ENCODE data around the gene GSN. TPM values are rescaled to one million over a fixed set of nuclear protein-coding genes. Genes with fewer than 3 reads are reported as not detected.

The GSN gene
- total RNA-seq, 2 donors from 2014 or later, result 57.0 to 77.2 TPM

- WGBS, 2 experiments (ENCODE audit: insufficient coverage in 1 of 2, insufficient read length in 1 of 2), result 49 to 57% methylated on average over 4 to 6 of the region's 6 CpGs
- no peak overlapping the region for H3K4me3 ChIP-seq (ENCODE audit: low read length)
- no peaks in the 10 kb centered on the region for H3K4me1 ChIP-seq (ENCODE audit: control insufficient read depth, insufficient read depth, low read length)
- no peak overlapping the region for H3K27ac ChIP-seq (ENCODE audit: low read depth, low read length)
- DNase-seq, result peak; percentile 37
- Mint-ChIP-seq H3K36me3 (ENCODE audit: low read depth) (no peaks in the 10 kb centered on the region), H3K4me1 (peaks cover 1% of the 10 kb centered on the region), H3K27ac (no peak overlapping the region), H3K27me3 (ENCODE audit: insufficient read depth) (peaks cover 49% of the 10 kb centered on the region), H3K9me3 (no peaks in the 10 kb centered on the region), H3K4me3 (no peak overlapping the region)
- TF ChIP-seq, protein P1, sequence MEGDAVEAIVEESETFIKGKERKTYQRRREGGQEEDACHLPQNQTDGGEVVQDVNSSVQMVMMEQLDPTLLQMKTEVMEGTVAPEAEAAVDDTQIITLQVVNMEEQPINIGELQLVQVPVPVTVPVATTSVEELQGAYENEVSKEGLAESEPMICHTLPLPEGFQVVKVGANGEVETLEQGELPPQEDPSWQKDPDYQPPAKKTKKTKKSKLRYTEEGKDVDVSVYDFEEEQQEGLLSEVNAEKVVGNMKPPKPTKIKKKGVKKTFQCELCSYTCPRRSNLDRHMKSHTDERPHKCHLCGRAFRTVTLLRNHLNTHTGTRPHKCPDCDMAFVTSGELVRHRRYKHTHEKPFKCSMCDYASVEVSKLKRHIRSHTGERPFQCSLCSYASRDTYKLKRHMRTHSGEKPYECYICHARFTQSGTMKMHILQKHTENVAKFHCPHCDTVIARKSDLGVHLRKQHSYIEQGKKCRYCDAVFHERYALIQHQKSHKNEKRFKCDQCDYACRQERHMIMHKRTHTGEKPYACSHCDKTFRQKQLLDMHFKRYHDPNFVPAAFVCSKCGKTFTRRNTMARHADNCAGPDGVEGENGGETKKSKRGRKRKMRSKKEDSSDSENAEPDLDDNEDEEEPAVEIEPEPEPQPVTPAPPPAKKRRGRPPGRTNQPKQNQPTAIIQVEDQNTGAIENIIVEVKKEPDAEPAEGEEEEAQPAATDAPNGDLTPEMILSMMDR (conservative IDR thresholded peaks at IDR 0.05), result no peak
- H3K9me3 ChIP-seq (ENCODE audit: control insufficient read depth, low read length), result no peaks in the 10 kb centered on the region
- no peaks in the 10 kb centered on the region for H3K36me3 ChIP-seq (ENCODE audit: control insufficient read depth, insufficient read depth, low read length)
- H3K9ac ChIP-seq (ENCODE audit: extremely low read depth, low read length, poor library complexity, severe bottlenecking), result no peak overlapping the region
- peaks cover 5% of the 10 kb centered on the region for H3K27me3 ChIP-seq (ENCODE audit: control insufficient read depth, insufficient read depth, low read length, poor library complexity, severe bottlenecking)
Observed at GRCh38 chr9:121253821-121254501, 14.0 kb upstream of the GSN start.

DNA sequence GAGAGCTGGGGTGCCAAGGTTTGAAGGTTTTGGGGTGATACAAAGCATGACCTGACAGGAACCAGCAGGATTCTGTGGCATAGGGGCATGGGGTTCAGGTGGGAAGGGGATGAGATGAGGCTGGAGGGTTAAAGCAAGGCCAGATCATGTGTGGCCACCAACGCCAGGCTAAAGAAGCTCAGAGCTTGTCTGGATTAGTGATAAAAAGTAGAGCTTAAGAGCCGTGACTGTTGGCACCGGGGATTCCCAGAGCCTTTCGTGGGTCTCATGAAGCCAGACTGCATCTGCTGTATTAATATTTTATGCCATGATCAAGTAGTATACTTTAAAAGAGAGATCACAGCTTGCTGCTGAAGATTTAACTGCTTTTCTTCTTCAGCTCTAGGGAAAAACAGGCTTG, 8.5 kb upstream of the GSN start:
- H3K9me3 ChIP-seq (ENCODE audit: control insufficient read depth, low read length), result no peaks in the 10 kb centered on the region
- H3K27me3 ChIP-seq (ENCODE audit: control insufficient read depth, insufficient read depth, low read length, poor library complexity, severe bottlenecking), result no peaks in the 10 kb centered on the region
- H3K27ac ChIP-seq (ENCODE audit: low read depth, low read length), result no peak overlapping the region
- peaks cover 33% of the 10 kb centered on the region for H3K27me3 Mint-ChIP-seq (ENCODE audit: insufficient read depth)
- DNase-seq, result no peak
- no peak overlapping the region for H3K4me3 Mint-ChIP-seq
- H3K4me1 Mint-ChIP-seq, result peaks cover 11% of the 10 kb centered on the region
- TF ChIP-seq, protein P1 (conservative IDR thresholded peaks at IDR 0.05), result no peak
- H3K9me3 Mint-ChIP-seq, result no peaks in the 10 kb centered on the region
- H3K4me3 ChIP-seq (ENCODE audit: low read length), result no peak overlapping the region
- H3K36me3 ChIP-seq (ENCODE audit: control insufficient read depth, insufficient read depth, low read length), result no peaks in the 10 kb centered on the region
- no peaks in the 10 kb centered on the region for H3K4me1 ChIP-seq (ENCODE audit: control insufficient read depth, insufficient read depth, low read length)
- WGBS, 2 experiments (ENCODE audit: insufficient coverage in 1 of 2, insufficient read length in 1 of 2), result 83 to 87% methylated on average over 2 to 4 of the region's 4 CpGs
- no peak overlapping the region for H3K9ac ChIP-seq (ENCODE audit: extremely low read depth, low read length, poor library complexity, severe bottlenecking)
- H3K36me3 Mint-ChIP-seq (ENCODE audit: low read depth), result no peaks in the 10 kb centered on the region
- no peak overlapping the region for H3K27ac Mint-ChIP-seq

GRCh38 chr9:121259935-121260334, 8.0 kb upstream of the GSN start:
- TF ChIP-seq, protein P1 (conservative IDR thresholded peaks at IDR 0.05), result no peak
- Mint-ChIP-seq H3K4me3 (no peak overlapping the region), H3K9me3 (no peaks in the 10 kb centered on the region), H3K27ac (no peak overlapping the region), H3K4me1 (peaks cover 11% of the 10 kb centered on the region), H3K36me3 (ENCODE audit: low read depth) (no peaks in the 10 kb centered on the region), H3K27me3 (ENCODE audit: insufficient read depth) (peaks cover 37% of the 10 kb centered on the region)
- Histone ChIP-seq H3K27me3 (ENCODE audit: control insufficient read depth, insufficient read depth, low read length, poor library complexity, severe bottlenecking) (no peaks in the 10 kb centered on the region), H3K27ac (ENCODE audit: low read depth, low read length) (no peak overlapping the region), H3K9me3 (ENCODE audit: control insufficient read depth, low read length) (no peaks in the 10 kb centered on the region), H3K4me1 (ENCODE audit: control insufficient read depth, insufficient read depth, low read length) (no peaks in the 10 kb centered on the region), H3K4me3 (ENCODE audit: low read length) (no peak overlapping the region), H3K36me3 (ENCODE audit: control insufficient read depth, insufficient read depth, low read length) (no peaks in the 10 kb centered on the region), H3K9ac (ENCODE audit: extremely low read depth, low read length, poor library complexity, severe bottlenecking) (no peak overlapping the region)
- 90 to 95% methylated on average over 4 to 5 of the region's 5 CpGs for WGBS, 2 experiments (ENCODE audit: insufficient coverage in 1 of 2, insufficient read length in 1 of 2)
- peak; percentile 62 for DNase-seq

All from endodermal cell (in vitro differentiated cells).